ENCODE data around the gene TMC4. TPM values are rescaled to one million over a fixed set of nuclear protein-coding genes. Genes with fewer than 3 reads are reported as not detected.
"Not testable (repeated sequence)": the region's sequence is repeated elsewhere in the genome, so short reads cannot be mapped to it uniquely, and the experiment has no call there.

Gene TMC4
- total and polyA plus RNA-seq, 3 donors from 2014 or later: 0.31 to 4.1 (median 0.43) TPM

- no peak overlapping the region for H3K4me3 ChIP-seq
- 63 to 71% methylated on average over 8 of the region's 8 CpGs for WGBS, 2 donors
- TF ChIP-seq CTCF (IDR thresholded peaks at IDR 0.05) (no peak), POLR2A (IDR thresholded peaks at IDR 0.05) (no peak)
- intact Hi-C loops (cut with DNase I; ENCODE audit: low total_unique reads): no loop called here
- DNase-seq: no peak
- peak overlapping the region; percentile 97 to 100 for H3K27ac ChIP-seq
- H3K4me1 ChIP-seq: peaks cover 14% of the 10 kb centered on the region
- no peaks in the 10 kb centered on the region for H3K27me3 ChIP-seq
- no peaks in the 10 kb centered on the region for H3K9me3 ChIP-seq
- no peaks in the 10 kb centered on the region for H3K36me3 ChIP-seq (ENCODE audit: low read depth, missing control alignments)
Measured at GRCh38 chr19:54186351-54186750, 13.4 kb upstream of the TMC4 start.

GRCh38 chr19:54183431-54183830 lies 10.5 kb upstream of the TMC4 start:
- WGBS, 2 donors: 91 to 97% methylated on average over 9 to 11 of the region's 11 CpGs
- intact Hi-C loops (cut with DNase I; ENCODE audit: low total_unique reads): no loop called here
- TF ChIP-seq POLR2A (IDR thresholded peaks at IDR 0.05): no peak
- TF ChIP-seq CTCF (IDR thresholded peaks at IDR 0.05): no peak
- no peaks in the 10 kb centered on the region for H3K36me3 ChIP-seq (ENCODE audit: low read depth, missing control alignments)
- peaks cover 11% of the 10 kb centered on the region for H3K4me1 ChIP-seq
- no peaks in the 10 kb centered on the region for H3K27me3 ChIP-seq
- H3K27ac ChIP-seq: no peak overlapping the region
- H3K9me3 ChIP-seq: no peaks in the 10 kb centered on the region
- DNase-seq: no peak
- no peak overlapping the region for H3K4me3 ChIP-seq

GRCh38 chr19:54181894-54182293 lies 8.9 kb upstream of the TMC4 start:
- WGBS, 2 donors: 80 to 91% methylated on average over 3 of the region's 3 CpGs
- H3K4me1 ChIP-seq; H3K27ac ChIP-seq; H3K27me3 ChIP-seq; intact Hi-C loops (cut with DNase I; ENCODE audit: low total_unique reads); H3K4me3 ChIP-seq; DNase-seq; H3K9me3 ChIP-seq; H3K36me3 ChIP-seq (ENCODE audit: low read depth, missing control alignments): not testable (repeated sequence)

GRCh38 chr19:54180691-54181091 lies 7.7 kb upstream of the TMC4 start:
- WGBS, 2 donors: 68 to 92% methylated on average over 8 to 37 of the region's 37 CpGs
- Histone ChIP-seq H3K27ac (no peak overlapping the region), H3K36me3 (ENCODE audit: low read depth, missing control alignments) (no peaks in the 10 kb centered on the region), H3K4me3 (no peak overlapping the region), H3K4me1 (no peaks in the 10 kb centered on the region), H3K9me3 (no peaks in the 10 kb centered on the region), H3K27me3 (no peaks in the 10 kb centered on the region)
- intact Hi-C loops (cut with DNase I; ENCODE audit: low total_unique reads): no loop called here
- TF ChIP-seq POLR2A (IDR thresholded peaks at IDR 0.05): no peak
- no peak for TF ChIP-seq CTCF (IDR thresholded peaks at IDR 0.05)
- no peak for DNase-seq

GRCh38 chr19:54179921-54180461 lies 7.0 kb upstream of the TMC4 start:
- Histone ChIP-seq H3K36me3 (ENCODE audit: low read depth, missing control alignments) (no peaks in the 10 kb centered on the region), H3K4me3 (no peak overlapping the region), H3K4me1 (no peaks in the 10 kb centered on the region), H3K9me3 (no peaks in the 10 kb centered on the region), H3K27me3 (no peaks in the 10 kb centered on the region), H3K27ac (no peak overlapping the region)
- TF ChIP-seq CTCF (IDR thresholded peaks at IDR 0.05): peak; percentile 19 to 37 (median 32)
- TF ChIP-seq POLR2A (IDR thresholded peaks at IDR 0.05): no peak
- DNase-seq: peak; percentile 87
- intact Hi-C loops (cut with DNase I; ENCODE audit: low total_unique reads): no loop called here
- 49 to 74% methylated on average over 9 to 10 of the region's 10 CpGs for WGBS, 2 donors

All from testis (tissue), 3 donors.